ENCODE data around the gene TMEM255B. TPM values are rescaled to one million over a fixed set of nuclear protein-coding genes. Genes with fewer than 3 reads are reported as not detected.

Gene TMEM255B
- total and polyA plus RNA-seq, 9 of the 15 experiments (the other 6 are each of a cell fraction or from before 2014, with no cell fraction given), result 0.01 to 0.75 (median 0.23) TPM

DNA sequence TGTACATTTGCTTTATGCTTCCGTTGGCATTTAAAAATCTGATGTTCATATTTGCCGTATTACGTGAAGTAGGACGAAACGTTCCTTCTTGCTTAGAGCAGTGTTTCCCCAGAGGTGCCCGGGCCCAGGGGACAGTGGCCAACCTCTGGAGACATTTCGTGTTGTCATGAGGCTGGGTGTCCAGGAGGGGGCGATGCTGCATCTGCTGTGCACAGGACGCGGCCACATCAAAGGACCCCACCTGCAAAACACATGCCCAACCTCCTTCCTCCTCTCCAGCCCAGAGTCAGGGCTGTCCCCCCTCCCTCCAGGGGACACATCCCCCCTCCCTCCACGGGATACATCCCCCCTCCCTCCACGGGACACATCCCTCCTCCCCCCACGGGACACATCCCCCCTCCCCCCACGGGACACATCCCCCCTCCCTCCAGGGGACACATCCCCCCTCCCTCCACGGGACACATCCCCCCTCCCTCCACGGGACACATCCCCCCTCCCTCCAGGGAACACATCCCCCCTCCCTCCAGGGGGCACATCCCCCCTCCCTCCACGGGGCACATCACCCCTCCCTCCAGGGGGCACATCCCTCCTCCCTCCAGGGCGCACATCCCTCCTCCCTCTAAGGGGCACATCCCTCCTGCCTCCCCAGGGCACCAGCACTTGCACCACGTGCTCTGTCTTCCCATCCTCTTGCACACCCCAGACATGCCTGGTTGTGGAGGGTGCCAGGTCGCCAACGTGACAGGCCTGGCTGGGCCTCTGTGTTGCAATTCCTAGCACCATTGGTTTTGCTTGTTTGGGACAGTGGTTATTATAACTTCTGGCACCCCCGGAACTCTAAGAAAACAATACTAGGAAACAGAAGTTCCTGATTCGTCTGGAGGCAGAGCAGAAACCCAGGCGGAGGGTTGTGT, 58.2 kb downstream of the TMEM255B start (continued):
- TF ChIP-seq, protein P1, sequence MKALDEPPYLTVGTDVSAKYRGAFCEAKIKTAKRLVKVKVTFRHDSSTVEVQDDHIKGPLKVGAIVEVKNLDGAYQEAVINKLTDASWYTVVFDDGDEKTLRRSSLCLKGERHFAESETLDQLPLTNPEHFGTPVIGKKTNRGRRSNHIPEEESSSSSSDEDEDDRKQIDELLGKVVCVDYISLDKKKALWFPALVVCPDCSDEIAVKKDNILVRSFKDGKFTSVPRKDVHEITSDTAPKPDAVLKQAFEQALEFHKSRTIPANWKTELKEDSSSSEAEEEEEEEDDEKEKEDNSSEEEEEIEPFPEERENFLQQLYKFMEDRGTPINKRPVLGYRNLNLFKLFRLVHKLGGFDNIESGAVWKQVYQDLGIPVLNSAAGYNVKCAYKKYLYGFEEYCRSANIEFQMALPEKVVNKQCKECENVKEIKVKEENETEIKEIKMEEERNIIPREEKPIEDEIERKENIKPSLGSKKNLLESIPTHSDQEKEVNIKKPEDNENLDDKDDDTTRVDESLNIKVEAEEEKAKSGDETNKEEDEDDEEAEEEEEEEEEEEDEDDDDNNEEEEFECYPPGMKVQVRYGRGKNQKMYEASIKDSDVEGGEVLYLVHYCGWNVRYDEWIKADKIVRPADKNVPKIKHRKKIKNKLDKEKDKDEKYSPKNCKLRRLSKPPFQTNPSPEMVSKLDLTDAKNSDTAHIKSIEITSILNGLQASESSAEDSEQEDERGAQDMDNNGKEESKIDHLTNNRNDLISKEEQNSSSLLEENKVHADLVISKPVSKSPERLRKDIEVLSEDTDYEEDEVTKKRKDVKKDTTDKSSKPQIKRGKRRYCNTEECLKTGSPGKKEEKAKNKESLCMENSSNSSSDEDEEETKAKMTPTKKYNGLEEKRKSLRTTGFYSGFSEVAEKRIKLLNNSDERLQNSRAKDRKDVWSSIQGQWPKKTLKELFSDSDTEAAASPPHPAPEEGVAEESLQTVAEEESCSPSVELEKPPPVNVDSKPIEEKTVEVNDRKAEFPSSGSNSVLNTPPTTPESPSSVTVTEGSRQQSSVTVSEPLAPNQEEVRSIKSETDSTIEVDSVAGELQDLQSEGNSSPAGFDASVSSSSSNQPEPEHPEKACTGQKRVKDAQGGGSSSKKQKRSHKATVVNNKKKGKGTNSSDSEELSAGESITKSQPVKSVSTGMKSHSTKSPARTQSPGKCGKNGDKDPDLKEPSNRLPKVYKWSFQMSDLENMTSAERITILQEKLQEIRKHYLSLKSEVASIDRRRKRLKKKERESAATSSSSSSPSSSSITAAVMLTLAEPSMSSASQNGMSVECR (CRISPR knock-in tag; IDR thresholded peaks at IDR 0.05), result no peak
- TF ChIP-seq ZC3H4 (CRISPR knock-in tag; IDR thresholded peaks at IDR 0.05; ENCODE audit: borderline replicate concordance) (no peak), CBX1 (IDR thresholded peaks at IDR 0.05; ENCODE audit: low read depth) (no peak), SLC30A9 (CRISPR knock-in tag; IDR thresholded peaks at IDR 0.05) (no peak), TSC22D4 (tag; IDR thresholded peaks at IDR 0.05) (no peak), GATAD2A (IDR thresholded peaks at IDR 0.05) (no peak), MYBL2 (IDR thresholded peaks at IDR 0.05; ENCODE audit: low read depth) (no peak), MYBL2 (CRISPR knock-in tag; IDR thresholded peaks at IDR 0.05; ENCODE audit: borderline replicate concordance) (no peak), PHF8 (IDR thresholded peaks at IDR 0.05; ENCODE audit: borderline replicate concordance, low read length) (no peak), RCOR1 (IDR thresholded peaks at IDR 0.05; ENCODE audit: borderline replicate concordance in 1 of 2, low read depth in 2 of 2, low read length in 2 of 2) (0 out of 4 replicates have a peak, but pooled peaks of 1 of the 2 experiments have one; percentile 22)
- TF ChIP-seq, protein P2, sequence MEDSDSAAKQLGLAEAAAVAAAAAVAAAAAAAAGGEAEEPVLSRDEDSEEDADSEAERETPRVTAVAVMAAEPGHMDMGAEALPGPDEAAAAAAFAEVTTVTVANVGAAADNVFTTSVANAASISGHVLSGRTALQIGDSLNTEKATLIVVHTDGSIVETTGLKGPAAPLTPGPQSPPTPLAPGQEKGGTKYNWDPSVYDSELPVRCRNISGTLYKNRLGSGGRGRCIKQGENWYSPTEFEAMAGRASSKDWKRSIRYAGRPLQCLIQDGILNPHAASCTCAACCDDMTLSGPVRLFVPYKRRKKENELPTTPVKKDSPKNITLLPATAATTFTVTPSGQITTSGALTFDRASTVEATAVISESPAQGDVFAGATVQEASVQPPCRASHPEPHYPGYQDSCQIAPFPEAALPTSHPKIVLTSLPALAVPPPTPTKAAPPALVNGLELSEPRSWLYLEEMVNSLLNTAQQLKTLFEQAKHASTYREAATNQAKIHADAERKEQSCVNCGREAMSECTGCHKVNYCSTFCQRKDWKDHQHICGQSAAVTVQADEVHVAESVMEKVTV (CRISPR knock-in tag; IDR thresholded peaks at IDR 0.05), result peak; percentile 21; the same call in 1 of the 2 replicates
- TF ChIP-seq, protein P3, sequence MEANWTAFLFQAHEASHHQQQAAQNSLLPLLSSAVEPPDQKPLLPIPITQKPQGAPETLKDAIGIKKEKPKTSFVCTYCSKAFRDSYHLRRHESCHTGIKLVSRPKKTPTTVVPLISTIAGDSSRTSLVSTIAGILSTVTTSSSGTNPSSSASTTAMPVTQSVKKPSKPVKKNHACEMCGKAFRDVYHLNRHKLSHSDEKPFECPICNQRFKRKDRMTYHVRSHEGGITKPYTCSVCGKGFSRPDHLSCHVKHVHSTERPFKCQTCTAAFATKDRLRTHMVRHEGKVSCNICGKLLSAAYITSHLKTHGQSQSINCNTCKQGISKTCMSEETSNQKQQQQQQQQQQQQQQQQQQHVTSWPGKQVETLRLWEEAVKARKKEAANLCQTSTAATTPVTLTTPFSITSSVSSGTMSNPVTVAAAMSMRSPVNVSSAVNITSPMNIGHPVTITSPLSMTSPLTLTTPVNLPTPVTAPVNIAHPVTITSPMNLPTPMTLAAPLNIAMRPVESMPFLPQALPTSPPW (CRISPR knock-in tag; IDR thresholded peaks at IDR 0.05), result peak; percentile 36; the same call in 1 of the 2 replicates
- TF ChIP-seq, protein P4, sequence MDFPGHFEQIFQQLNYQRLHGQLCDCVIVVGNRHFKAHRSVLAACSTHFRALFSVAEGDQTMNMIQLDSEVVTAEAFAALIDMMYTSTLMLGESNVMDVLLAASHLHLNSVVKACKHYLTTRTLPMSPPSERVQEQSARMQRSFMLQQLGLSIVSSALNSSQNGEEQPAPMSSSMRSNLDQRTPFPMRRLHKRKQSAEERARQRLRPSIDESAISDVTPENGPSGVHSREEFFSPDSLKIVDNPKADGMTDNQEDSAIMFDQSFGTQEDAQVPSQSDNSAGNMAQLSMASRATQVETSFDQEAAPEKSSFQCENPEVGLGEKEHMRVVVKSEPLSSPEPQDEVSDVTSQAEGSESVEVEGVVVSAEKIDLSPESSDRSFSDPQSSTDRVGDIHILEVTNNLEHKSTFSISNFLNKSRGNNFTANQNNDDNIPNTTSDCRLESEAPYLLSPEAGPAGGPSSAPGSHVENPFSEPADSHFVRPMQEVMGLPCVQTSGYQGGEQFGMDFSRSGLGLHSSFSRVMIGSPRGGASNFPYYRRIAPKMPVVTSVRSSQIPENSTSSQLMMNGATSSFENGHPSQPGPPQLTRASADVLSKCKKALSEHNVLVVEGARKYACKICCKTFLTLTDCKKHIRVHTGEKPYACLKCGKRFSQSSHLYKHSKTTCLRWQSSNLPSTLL (IDR thresholded peaks at IDR 0.05), result no peak
- TF ChIP-seq, protein P5, sequence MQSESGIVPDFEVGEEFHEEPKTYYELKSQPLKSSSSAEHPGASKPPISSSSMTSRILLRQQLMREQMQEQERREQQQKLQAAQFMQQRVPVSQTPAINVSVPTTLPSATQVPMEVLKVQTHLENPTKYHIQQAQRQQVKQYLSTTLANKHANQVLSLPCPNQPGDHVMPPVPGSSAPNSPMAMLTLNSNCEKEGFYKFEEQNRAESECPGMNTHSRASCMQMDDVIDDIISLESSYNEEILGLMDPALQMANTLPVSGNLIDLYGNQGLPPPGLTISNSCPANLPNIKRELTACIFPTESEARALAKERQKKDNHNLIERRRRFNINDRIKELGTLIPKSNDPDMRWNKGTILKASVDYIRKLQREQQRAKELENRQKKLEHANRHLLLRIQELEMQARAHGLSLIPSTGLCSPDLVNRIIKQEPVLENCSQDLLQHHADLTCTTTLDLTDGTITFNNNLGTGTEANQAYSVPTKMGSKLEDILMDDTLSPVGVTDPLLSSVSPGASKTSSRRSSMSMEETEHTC (IDR thresholded peaks at IDR 0.05), result no peak
